ENCODE data around the gene GATB. TPM values are rescaled to one million over a fixed set of nuclear protein-coding genes. Genes with fewer than 3 reads are reported as not detected.

GATB gene
- total and polyA plus RNA-seq, 12 donors: 39.1 to 168 (median 88.5) TPM

GRCh38 chr4:151799417-151800012 lies 38.7 kb upstream of the GATB start:
- intact Hi-C loops (cut with DNase I): loop anchor here in 4 of 10 donors (10.0 kb wide), 4 partner anchors 155 to 585 kb away; no protein-coding TSS in a partner anchor
- TF ChIP-seq CTCF (IDR thresholded peaks at IDR 0.05): no peak
- Histone ChIP-seq H3K4me1 (peaks cover 0 to 25% (median 9%) of the 10 kb centered on the region in 9 donors), H3K9me3 (peaks cover 0 to 7% (median 0%) of the 10 kb centered on the region in 11 donors), H3K27me3 (no peaks in the 10 kb centered on the region), H3K36me3 (no peaks in the 10 kb centered on the region), H3K4me3 (no peak overlapping the region), H3K27ac (peak overlapping the region in 9 of 10 donors; percentile 2 to 83 (median 77))
- 64 to 72% methylated on average over 3 of the region's 3 CpGs for WGBS, 2 donors
- DNase-seq (no peak), ATAC-seq (no peak)

- intact Hi-C loops (cut with DNase I): no loop called here
- 41 to 42% methylated on average over 6 of the region's 6 CpGs for WGBS, 2 donors
- no peaks in the 10 kb centered on the region for H3K27me3 ChIP-seq
- peaks cover 0 to 25% (median 9%) of the 10 kb centered on the region in 9 donors for H3K4me1 ChIP-seq
- no peak overlapping the region for H3K4me3 ChIP-seq
- peak overlapping the region; percentile 2 to 83 (median 74) for H3K27ac ChIP-seq
- peaks cover 0 to 7% (median 0%) of the 10 kb centered on the region in 11 donors for H3K9me3 ChIP-seq
- ATAC-seq (peak; percentile 48 to 94 (median 84)), DNase-seq (no peak)
- TF ChIP-seq CTCF (IDR thresholded peaks at IDR 0.05): no peak
- H3K36me3 ChIP-seq: no peaks in the 10 kb centered on the region
These were observed 38.0 kb upstream of the GATB start for GRCh38 chr4:151798678-151799416.

GRCh38 chr4:151797853-151798252 lies 37.0 kb upstream of the GATB start:
- intact Hi-C loops (cut with DNase I): no loop called here
- peak overlapping the region in 1 of 10 donors; percentile 83 for H3K27ac ChIP-seq

GRCh38 chr4:151797131-151797530 lies 36.3 kb upstream of the GATB start:
- Histone ChIP-seq H3K27ac (no peak overlapping the region), H3K4me3 (no peak overlapping the region), H3K27me3 (no peaks in the 10 kb centered on the region), H3K4me1 (peaks cover 0 to 25% (median 9%) of the 10 kb centered on the region in 9 donors), H3K9me3 (no peaks in the 10 kb centered on the region), H3K36me3 (no peaks in the 10 kb centered on the region)
- intact Hi-C loops (cut with DNase I): no loop called here
- 47 to 49% methylated on average over 3 of the region's 3 CpGs for WGBS, 2 donors
- no peak for DNase-seq
- TF ChIP-seq CTCF (IDR thresholded peaks at IDR 0.05): no peak
- ATAC-seq: no peak

More at GRCh38 chr4:151797853-151798252, 37.0 kb upstream of the GATB start:
- no peak for DNase-seq
- no peak for ATAC-seq
- no peaks in the 10 kb centered on the region for H3K27me3 ChIP-seq
- no peak overlapping the region for H3K4me3 ChIP-seq
- no peak for TF ChIP-seq CTCF (IDR thresholded peaks at IDR 0.05)
- no peaks in the 10 kb centered on the region for H3K9me3 ChIP-seq
- peaks cover 0 to 25% (median 9%) of the 10 kb centered on the region in 9 donors for H3K4me1 ChIP-seq
- H3K36me3 ChIP-seq: no peaks in the 10 kb centered on the region
